ENCODE data around the gene SLC6A15.

DNA sequence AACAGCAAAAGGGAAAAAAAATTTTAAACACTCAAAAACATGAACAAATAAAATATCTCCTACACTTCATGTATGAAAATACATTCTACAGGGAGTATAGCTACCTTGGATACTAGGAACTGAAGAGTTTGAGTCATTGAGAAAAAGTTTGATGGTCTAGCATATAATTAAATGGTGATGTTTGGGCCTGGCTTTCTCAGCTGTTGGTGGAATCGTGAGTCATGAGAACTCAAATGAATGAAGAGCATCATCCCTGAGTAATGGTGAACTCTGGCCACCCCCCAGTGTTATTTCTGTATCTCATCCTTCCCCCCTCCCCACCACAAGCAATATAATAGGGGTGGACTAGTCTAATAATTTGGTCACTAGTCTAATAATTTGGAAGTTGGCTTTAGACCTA lies 6.7 kb upstream of the SLC6A15 start:
- TF ChIP-seq EZH2 (IDR thresholded peaks at IDR 0.05; ENCODE audit: insufficient read depth, poor library complexity, severe bottlenecking) (no peak), EZH2phosphoT487 (IDR thresholded peaks at IDR 0.05; ENCODE audit: insufficient read depth, low read depth) (no peak)
